DMS53 (cell line): ENCODE results near the gene RNASE11.
"Not testable (repeated sequence)": the region's sequence is repeated elsewhere in the genome, so short reads cannot be mapped to it uniquely, and the experiment has no call there.

ENCODE experiments used
- DNase-seq: peaks from one replicate; lab custom pipeline; 2025; lab: John Stamatoyannopoulos, UW

RNASE11 gene

DNA sequence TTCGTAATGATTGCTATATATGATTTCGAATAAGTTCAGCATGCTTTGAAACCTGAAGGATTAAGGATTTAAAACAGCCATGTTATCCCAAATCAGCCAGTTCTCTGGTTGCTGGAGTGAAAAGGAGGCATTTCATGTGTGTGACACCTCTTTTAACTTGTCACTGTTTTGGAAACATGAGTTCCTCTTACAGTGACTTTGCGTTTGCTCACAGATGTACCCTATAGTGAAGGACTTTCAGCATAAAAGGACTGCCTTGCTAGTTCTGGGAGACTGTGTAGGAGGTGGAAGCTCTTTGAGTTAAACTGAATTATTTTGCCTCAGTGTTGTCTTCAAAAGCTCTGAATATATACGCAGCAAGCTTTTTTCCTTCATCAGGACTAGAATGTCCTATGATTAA is 7.6 kb downstream of the RNASE11 start:
- DNase-seq: no peak

DNA sequence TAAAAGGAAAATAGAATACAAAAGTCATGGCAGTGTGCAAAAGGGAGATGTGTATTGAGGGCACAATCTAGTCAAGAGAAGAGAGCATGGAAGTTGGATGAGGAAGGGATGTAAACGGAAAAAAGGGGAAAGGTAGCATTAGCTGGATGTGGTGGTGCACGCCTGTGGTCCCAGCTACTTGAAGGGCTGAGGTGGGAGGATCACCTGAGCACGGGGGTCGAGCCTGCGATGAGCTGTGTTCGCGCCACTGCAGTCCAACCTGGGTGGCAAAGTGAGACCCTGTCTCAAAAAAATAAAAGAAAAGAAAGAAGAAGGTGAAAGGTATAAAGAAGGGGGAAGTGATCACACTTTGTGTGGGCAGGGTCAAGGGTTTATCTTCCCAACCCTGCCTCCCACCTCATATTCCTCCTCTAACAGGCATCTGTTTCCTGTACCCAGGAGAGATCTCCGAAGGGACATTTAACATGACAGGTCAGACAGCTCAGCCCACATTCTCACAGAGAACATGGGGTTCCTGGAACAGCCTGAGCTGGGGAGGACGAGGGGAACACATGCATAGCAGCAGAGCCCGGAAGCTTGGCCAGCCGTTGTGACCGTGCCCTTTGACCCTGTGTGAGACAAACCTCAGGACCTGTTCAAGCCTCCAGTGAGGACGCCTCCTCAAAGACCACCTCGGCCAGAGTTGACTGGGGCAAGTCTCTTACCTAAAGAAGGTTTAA is 8.9 kb downstream of the RNASE11 start:
- no peak for DNase-seq

DNA sequence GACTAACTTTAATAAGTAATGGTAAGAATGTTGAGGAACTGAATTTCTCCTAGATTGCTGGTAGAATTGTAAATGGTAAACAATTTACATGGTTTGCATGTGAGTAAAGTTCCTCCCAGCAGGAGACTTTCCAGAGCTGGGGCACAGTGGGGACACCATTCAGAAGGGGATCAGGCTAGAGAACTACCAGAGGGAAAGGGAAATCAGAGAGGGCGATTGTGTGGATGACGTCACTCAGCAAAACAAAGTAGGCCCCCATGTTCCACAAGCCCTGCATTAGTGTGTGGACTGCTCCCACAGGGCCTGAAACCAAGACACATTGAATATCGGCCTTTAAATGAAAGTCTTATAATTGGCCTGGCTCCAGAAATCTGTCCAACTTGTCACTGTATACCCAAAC is 9.5 kb downstream of the RNASE11 start:
- DNase-seq: no peak

DNA sequence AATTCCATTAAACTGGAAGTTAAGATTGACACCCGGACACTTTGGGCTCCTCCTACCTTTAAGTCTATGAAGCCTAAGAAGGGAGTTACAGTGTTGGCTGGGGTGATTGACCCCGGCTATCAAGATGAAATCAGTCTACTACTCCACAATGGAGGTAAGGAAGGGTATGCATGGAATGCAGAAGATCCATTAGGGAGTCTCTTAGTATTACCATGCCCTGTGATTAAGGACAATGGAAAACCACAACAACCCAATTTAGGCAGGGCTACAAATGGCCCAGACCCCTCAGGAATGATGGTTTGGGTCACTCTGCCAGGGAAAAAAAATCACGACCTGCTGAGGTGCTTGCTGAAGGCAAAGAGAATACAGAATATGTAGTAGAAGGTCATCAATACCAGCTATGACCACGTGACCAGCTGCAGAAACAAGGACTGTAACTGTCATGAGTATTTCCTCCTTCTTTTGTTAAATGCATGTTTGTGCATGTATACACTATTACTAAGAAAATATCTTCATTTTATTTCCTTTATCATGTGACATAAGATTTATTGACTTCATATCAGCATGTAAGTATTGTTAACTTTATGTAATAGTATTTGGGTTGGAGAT is 15.3 kb downstream of the RNASE11 start:
- not testable (repeated sequence) for DNase-seq

DNA sequence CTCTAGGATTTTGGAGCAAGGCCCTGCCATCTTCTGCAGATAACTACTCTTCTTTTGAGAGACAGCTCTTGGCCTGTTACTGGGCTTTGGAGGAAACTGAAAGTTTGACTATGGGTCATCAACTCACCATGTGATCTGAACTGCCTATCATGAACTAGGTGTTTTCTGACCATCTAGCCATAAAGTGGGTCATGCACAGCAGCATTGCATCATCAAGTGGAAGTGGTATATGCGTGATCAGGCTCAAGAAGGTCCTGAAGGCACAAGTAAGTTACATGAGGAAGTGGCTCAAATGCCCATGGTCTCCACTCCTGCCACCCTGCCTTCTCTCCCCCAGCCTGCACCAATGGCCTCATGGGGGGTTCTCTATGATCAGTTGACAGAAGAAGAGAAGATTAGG is 17.1 kb downstream of the RNASE11 start:
- DNase-seq: not testable (repeated sequence)

DNA sequence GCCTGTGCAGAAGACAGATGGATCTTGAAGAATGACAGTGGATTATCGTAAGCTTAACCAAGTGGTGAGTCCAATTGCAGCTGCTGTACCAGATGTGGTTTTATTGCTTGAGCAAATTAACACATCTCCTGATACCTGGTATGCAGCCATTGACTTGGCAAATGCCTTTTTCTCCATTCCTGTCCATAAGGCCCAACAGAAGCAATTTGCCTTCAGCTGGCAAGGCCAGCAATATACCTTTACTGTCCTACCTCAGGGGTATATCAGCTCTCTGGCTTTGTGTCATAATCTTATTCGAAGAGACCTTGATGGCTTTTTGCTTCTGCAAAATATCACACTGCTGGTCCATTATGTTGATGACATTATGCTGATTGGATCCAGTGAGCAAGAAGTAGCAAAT is 17.9 kb downstream of the RNASE11 start:
- DNase-seq: not testable (repeated sequence)

DNA sequence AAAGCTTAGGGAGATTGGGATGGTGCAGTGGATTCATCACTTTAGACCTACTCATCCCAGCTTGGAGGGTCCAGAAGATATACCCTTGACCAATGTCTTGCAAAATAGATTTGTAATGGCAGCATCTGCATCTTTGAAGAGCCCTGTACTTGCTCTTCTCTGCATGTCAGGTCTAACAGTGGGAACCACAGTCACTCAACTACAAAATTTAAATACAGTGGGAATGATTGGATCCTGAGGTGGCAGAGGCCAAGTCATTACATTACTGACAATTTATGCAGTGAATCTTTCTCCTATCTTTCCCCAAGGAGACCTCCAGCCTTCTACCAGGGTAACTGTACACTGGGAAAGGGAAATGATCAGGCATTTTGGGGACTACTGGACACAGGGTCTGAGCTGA is 18.7 kb downstream of the RNASE11 start:
- no peak for DNase-seq

DNA sequence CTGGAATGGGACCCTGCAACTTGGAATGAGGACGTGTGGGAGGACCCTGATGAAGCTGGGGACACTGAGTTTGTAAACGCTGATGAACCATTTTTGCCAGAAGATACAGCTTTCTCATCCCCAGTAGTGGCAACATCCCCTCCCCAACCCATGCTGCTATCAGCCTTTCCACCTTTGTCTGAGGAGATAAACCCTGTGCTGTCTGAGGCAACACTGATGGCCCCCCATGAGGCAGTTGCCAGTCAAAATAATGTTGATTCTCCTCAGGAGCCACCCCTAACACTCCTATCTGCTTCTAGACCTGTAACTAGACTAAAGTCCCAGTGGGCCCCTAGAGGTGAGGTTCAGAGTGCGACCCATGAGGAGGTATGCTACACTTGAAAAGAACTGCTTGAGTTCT is 19.4 kb downstream of the RNASE11 start:
- no peak for DNase-seq

DNA sequence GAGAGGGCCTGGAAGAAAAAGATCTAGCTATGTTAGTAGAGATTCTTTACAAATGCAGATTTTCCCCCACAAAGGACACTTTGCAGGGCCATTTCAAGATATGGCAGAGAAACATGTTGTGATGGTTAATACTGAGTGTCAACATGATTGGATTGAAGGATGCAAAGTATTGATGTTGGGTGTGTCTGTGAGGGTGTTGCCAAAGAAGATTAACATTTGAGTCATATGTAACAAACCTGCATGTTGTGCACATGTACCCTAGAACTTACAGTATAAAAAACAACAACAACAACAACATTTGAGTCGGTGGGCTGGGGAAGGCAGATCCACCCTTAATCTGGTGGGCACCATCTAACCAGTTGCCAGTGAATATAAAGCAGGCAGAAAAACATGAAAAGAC is 20.6 kb downstream of the RNASE11 start:
- DNase-seq: not testable (repeated sequence)

DNA sequence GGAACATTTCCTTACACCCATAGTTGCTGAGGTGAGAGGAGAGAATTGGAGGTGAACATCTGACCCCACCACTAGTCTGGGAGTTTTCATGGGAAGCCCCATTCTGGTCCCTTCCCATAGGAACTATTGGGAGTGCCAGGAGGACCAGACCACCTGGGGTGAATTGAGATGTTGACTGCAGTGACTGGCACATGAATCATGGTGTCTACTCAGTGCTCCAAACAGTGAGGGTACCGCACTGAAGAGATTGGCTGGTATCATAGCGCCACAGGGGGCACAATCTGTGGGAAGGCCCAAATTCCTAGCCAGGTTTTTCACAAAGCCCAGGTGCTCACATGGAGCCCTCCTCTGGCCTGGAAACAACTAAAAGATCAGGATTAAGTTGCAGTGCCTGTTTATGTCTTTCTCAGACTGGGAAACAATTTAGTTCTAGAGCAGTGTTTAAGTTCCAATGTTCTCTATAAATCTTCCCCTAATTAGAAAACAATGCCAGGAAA is 23.3 kb downstream of the RNASE11 start:
- no peak for DNase-seq

DNA sequence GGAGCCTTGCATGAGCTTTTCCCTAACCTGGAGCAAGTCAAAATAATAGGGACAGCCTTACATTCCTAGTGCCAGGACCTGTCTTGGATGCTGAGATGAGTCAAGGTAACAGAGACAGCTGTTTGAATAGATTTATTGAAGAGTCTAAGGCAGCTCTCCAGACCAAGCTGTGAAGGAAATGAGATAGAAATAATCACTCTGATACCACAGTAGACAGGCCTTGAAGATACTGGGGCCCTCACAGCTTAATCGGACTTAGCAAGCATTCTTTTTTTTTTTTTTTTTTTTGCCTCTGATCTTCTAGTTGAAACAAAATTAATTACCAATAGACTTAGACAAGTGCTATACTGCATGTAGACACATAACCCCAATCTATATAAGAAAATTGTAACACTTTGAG is 23.8 kb downstream of the RNASE11 start:
- DNase-seq: no peak

DNA sequence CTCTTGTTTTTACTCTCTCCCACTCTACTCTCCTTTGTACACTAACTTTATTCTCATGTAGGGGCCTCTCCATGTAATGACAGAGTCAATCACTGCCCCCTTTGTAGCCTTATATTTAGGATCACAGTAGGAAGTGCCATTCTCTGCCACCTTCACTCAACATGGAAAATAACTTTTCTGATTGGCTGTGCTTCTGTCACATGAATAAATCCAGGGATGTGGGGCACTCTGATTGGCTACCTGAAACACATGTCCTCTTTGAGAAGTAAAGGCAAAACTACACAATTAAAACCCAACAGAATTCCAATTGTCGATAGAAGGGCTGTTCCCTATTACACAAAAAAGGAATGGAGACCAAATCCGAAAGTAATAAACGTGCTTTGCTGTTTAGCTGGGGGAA is 26.8 kb downstream of the RNASE11 start, which contains the start of gene RNASE9:
Gene RNASE9 (minus strand): TSS at position 87 of the 400 bp plus-strand sequence.
- DNase-seq: no peak

DNA sequence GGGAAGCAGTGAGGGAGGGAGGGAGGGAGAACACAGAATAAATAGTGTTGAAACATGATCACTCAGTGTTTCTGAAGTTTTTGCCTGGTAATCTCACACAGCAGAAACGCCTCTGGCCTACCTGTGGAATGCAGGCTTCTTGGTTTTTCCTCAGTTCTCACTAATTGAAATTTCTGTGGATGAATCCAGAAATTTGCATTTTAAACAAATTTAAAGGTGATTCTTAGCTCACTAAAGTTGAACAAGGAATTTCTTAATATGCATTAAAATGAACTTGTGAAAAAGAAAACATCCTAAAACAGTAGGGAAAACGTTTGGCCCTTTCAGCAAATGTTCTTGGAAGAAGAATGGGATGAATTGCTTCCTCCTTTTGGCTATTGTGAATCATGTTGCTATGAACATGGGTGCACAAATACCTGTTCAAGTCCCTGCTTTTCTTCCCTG is 28.3 kb downstream of the RNASE11 start:
- no peak for DNase-seq

DNA sequence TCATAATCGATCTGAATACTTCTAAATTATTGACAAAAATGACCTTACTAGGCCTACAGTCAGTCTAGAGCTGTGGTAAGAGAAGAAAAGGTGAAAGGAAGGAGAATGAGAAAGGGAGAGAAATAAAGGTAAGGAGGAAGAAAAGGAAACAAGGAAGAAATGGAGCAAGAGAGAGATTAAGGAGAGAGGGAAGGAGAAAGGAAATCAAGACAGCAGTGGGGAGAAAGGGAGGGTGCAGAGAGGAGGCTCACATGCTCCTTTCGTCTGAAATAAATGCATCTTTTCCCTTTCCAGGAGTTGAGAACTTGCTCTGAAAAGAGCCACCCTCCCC is 30.6 kb downstream of the RNASE11 start:
- DNase-seq: no peak

DNA sequence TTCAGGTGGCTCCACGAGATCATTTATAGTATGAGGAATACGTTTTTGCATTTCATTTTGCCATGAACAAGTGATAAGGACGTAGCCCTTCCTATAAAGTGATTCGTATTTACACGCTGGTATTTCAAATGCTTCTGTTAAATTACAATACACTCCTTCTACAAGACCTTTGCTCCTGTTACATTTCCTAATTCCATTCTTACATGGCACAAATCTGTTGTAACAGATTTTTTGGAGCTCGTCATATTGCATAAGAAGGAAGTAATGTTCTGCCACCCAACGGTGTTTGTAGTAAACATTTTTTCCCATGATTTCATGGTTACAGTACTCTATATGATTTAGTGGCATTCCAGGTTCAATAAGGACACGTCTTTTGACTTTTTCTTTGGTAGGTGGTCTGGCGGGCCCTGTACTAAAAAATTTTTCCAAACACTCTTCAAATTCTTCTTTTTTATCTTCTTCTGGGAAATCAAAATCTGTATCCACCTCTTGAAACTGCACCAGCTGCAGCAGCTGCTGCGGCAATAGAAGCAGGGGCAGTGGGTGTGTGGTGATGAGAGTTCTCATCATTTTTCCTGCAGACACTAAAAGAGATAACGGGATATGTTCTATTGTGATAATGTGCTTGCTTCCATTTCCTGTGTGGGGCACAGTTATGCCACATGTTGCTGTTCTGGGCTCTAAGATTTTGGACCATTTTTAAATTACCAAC is 31.1 kb downstream of the RNASE11 start:
- no peak for DNase-seq

DNA sequence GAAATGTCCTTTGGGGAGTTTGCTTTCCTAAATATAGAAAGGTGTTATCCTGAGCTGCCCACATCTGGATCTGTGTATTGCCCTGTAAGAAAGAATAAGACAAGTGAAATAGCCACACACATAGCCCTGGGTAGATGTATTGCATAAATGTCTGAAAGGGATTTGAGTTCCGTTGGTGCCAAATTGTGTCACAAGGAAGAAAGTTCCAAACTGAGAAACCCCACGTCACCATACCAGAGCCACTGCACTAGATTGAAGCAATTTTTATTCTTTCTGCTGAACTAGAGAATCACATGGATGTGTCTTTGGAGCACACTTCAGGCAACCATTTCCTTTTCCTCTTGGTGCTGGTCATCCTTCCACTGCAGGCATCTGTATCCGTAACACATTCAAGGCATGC is 32.0 kb downstream of the RNASE11 start:
- DNase-seq: no peak

DNA sequence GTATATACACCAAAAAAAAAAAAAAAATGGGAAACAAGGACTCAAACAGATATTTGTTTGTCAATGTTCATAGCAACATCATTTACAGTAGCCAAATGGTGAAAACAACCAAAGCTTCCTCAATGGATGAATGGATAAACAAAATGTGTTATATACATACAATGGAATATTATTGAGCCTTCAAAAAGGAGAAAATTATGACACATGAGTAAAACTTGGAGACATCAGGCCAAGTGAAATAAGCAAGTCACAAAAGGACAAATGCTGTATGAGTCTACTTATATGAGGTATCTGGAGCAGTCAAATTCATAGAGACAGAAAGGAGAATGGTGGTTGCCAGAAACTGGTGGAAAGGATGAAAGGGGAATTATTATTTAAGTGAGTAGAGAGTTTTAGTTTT is 34.8 kb downstream of the RNASE11 start:
- no peak for DNase-seq

DNA sequence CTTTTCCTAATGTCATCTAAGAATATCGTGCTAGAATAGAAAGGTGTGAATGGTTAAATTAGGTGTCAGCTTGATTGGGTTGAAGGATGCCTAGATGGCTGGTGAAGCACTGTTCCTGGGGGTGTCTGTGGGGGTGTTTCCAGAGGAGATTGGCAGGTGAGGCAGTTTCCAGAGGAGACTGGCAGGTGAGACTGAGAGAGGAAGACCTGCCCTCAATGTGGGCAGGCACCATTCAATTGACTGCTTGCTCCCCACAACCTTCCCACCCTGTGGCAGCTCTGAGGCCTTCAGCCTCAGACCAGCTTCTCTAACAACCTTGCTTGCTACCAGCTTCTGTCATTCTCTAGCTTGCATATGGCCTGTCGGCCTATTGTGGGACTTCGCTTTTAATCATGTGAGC is 36.2 kb downstream of the RNASE11 start:
- DNase-seq: no peak

DNA sequence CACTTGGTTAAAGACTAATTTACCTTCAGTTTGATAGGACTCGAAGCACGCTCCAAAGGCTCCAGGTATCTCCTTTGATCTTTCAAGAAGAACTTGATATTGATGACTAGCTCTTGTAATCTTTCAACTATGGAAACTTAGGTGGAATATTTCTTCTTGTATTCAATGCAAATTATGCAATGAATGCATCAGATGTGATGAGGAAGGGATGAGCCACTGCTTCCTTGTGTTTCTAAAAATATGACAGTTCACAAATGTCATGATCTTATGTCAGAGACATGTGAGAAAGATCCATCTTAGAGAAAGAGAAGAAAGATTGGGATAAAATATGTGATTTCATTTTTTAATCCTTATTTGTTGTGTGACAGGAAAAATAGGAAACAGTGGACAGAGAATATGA is 36.9 kb downstream of the RNASE11 start:
- DNase-seq: no peak

DNA sequence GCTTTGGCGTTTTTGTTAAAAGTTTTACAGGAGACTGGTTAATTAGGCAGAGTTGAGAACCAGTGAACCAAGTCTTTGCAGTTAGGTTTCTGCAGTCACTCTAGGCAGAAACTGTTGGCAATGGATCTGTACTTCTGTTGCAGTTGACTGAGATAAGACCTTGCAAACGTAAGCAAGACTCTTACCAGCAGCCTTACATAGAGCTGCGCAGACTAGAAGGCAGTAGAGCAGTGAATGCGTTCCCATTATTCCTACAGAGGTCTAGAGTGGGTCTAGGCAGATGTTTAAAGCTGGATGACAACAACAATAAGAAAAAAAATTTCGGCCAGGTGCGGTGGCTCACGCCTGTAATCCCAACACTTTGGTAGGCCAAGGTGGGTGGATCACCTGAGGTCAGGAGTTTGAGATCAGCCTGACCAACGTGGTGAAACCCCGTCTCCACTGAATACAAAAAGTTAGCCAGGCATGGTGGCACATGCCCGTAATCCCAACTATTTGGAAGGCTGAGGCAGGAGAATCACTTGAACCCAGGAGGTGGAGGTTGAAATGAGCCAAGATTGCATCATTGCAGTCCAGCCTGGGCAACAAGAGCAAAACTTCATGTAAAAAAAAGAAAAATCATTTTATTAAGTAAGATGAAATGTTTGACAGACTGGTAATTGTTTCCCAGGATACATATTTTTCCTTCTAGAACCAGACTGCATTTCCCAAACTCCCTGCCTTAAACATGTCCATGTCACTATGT is 39.2 kb downstream of the RNASE11 start:
- no peak for DNase-seq

DNA sequence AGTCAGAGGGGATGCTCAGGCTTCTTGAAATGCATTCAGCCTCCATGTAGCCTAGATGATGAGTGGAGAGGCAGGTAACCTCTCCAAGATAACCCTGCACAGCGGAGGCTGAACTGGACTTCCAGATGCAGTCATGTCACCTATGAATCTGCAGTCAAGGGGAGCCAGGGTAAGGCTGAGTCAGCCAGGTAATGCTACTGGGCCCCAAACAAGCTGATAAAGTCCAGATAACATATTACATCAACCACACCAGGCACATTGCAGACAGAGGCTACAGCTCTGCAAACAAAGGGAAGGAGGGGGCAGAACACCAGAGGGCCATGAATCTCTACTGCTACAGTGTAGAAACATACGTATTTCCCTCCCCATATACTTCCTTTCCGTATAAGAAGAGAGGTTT is 40.9 kb downstream of the RNASE11 start:
- no peak for DNase-seq

DNA sequence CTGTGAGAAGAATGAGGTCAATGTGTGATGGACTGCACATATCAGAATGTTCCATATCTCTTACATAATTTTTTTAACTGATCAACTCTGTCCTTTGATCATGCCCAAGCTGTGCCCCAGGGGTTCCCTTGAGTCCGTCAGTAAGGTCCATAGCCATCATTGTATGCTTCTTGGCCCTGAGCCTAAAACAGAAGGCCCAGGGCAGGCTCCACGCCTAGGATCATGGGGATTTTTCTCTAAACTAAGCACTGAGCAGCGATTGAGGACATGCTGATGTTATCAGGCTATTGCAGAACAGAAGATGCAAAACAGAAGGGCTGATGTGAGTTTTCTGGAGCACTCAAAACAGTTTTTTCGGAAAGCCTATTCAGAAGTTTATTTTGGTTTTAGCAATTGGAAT is 47.9 kb downstream of the RNASE11 start:
- no peak for DNase-seq
